B cell (primary cell): ENCODE measurements around the gene CHST8.

Experiments
- EZH2 ChIP-seq: IDR thresholded peaks from 2 replicates; pipeline ENCODE4 v1.6.1; 2012; ENCODE audit warnings: borderline replicate concordance, low read depth, mild to moderate bottlenecking, moderate library complexity, low read length; ENCODE audit not compliant: insufficient read depth, poor library complexity, severe bottlenecking
- TF ChIP-seq, protein P1 (sequence below): fragments of 200-600 bp; IDR thresholded peaks from one replicate; pipeline ENCODE4 v1.8.0; 2022; ENCODE audit warnings: antibody characterized with exemption, mild to moderate bottlenecking

DNA sequence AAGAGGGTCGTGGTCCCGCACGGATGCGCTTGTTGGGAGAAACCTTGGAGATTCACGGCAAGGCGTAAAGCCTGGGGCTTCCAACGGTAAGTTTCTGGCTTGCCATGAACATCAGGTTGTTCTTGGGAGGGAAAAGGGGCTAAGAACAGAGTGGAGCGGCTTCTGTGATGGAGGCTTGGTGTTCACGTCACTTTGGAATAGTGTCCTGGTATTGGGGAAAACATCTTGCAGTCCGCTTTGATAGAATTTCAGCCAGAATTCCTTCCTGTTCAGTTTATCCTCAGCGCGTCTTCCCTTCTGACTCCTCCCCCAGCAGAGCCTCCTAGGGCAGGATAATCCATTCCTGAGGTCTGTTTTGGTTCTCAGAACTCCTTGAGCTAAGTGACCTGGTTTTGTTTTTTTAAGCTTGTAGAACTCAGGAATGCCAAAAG lies 176.9 kb downstream of the CHST8 start:
- TF ChIP-seq, protein P1, sequence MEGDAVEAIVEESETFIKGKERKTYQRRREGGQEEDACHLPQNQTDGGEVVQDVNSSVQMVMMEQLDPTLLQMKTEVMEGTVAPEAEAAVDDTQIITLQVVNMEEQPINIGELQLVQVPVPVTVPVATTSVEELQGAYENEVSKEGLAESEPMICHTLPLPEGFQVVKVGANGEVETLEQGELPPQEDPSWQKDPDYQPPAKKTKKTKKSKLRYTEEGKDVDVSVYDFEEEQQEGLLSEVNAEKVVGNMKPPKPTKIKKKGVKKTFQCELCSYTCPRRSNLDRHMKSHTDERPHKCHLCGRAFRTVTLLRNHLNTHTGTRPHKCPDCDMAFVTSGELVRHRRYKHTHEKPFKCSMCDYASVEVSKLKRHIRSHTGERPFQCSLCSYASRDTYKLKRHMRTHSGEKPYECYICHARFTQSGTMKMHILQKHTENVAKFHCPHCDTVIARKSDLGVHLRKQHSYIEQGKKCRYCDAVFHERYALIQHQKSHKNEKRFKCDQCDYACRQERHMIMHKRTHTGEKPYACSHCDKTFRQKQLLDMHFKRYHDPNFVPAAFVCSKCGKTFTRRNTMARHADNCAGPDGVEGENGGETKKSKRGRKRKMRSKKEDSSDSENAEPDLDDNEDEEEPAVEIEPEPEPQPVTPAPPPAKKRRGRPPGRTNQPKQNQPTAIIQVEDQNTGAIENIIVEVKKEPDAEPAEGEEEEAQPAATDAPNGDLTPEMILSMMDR: no peak
- no peak for TF ChIP-seq EZH2
